ENCODE measurements around the gene INTS14. TPM values are rescaled to one million over a fixed set of nuclear protein-coding genes. Genes with fewer than 3 reads are reported as not detected.

INTS14 gene
- total RNA-seq, 1 experiment from 2014 or later = 28.3 TPM

DNA sequence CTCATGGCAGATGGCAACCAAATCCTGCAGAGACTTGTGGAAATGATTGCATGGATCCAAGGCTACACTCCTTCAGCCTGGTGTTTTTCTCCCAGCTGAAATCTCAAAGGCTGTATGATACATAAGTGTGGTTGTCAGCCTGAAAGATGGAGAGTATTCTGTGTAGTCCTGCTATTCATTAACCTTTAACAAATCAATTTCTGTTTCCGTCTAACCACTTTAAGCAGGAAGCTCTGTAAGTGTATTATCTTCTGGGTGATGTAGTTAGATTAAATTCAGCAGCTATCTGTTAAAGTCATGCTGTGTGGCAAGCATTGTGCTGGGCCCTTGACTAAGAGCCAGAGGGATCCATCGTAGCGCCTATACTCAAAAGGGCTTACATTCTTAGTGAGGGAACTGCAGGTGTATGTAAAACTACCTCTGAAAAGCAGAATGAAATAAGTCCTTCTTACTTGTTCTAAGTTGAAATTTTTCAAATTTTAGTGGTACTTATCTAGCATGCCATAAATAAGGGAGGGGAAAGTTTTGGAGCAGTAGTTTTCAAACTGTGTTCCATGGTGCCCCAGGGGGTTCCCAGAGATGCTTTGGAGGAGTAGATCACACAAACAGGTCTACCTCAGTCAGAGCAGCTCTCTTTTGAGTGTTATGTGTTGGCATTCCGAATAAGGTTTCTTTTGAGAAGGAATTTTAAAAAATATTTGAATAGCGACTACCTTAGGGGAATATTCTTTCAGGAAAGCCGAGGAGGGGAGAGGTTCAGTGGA, 51.8 kb downstream of the INTS14 start:
- TF ChIP-seq ESRRA (CRISPR knock-in tag; IDR thresholded peaks at IDR 0.05; ENCODE audit: borderline replicate concordance) = no peak
- no peak for TF ChIP-seq CREB1 (CRISPR knock-in tag; IDR thresholded peaks at IDR 0.05)
- TF ChIP-seq, protein P1, sequence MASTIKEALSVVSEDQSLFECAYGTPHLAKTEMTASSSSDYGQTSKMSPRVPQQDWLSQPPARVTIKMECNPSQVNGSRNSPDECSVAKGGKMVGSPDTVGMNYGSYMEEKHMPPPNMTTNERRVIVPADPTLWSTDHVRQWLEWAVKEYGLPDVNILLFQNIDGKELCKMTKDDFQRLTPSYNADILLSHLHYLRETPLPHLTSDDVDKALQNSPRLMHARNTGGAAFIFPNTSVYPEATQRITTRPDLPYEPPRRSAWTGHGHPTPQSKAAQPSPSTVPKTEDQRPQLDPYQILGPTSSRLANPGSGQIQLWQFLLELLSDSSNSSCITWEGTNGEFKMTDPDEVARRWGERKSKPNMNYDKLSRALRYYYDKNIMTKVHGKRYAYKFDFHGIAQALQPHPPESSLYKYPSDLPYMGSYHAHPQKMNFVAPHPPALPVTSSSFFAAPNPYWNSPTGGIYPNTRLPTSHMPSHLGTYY (CRISPR knock-in tag; IDR thresholded peaks at IDR 0.05) = no peak
- TF ChIP-seq TEAD1 (CRISPR knock-in tag; IDR thresholded peaks at IDR 0.05) = no peak
- TF ChIP-seq ZNF396 (CRISPR knock-in tag; IDR thresholded peaks at IDR 0.05; ENCODE audit: borderline replicate concordance) = no peak
- TF ChIP-seq, protein P2, sequence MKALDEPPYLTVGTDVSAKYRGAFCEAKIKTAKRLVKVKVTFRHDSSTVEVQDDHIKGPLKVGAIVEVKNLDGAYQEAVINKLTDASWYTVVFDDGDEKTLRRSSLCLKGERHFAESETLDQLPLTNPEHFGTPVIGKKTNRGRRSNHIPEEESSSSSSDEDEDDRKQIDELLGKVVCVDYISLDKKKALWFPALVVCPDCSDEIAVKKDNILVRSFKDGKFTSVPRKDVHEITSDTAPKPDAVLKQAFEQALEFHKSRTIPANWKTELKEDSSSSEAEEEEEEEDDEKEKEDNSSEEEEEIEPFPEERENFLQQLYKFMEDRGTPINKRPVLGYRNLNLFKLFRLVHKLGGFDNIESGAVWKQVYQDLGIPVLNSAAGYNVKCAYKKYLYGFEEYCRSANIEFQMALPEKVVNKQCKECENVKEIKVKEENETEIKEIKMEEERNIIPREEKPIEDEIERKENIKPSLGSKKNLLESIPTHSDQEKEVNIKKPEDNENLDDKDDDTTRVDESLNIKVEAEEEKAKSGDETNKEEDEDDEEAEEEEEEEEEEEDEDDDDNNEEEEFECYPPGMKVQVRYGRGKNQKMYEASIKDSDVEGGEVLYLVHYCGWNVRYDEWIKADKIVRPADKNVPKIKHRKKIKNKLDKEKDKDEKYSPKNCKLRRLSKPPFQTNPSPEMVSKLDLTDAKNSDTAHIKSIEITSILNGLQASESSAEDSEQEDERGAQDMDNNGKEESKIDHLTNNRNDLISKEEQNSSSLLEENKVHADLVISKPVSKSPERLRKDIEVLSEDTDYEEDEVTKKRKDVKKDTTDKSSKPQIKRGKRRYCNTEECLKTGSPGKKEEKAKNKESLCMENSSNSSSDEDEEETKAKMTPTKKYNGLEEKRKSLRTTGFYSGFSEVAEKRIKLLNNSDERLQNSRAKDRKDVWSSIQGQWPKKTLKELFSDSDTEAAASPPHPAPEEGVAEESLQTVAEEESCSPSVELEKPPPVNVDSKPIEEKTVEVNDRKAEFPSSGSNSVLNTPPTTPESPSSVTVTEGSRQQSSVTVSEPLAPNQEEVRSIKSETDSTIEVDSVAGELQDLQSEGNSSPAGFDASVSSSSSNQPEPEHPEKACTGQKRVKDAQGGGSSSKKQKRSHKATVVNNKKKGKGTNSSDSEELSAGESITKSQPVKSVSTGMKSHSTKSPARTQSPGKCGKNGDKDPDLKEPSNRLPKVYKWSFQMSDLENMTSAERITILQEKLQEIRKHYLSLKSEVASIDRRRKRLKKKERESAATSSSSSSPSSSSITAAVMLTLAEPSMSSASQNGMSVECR (CRISPR knock-in tag; IDR thresholded peaks at IDR 0.05; ENCODE audit: borderline replicate concordance) = no peak
- Mint-ChIP-seq H3K4me3 (no peak overlapping the region), H3K9me3 (peaks cover 3% of the 10 kb centered on the region), H3K36me3 (peaks cover 81% of the 10 kb centered on the region), H3K4me1 (no peaks in the 10 kb centered on the region), H3K27me3 (ENCODE audit: low read depth) (no peaks in the 10 kb centered on the region), H3K27ac (no peak overlapping the region)
- ATAC-seq (no peak), DNase-seq (ENCODE audit: low spot score) (no peak)
- ChIA-PET CTCF (interaction anchor here (1.0 kb wide), 1 partner anchor 42 kb away, joined by 3 read pairs; the partner anchor contains the start of gene DPP8), POLR2A (no interaction called here)

DNA sequence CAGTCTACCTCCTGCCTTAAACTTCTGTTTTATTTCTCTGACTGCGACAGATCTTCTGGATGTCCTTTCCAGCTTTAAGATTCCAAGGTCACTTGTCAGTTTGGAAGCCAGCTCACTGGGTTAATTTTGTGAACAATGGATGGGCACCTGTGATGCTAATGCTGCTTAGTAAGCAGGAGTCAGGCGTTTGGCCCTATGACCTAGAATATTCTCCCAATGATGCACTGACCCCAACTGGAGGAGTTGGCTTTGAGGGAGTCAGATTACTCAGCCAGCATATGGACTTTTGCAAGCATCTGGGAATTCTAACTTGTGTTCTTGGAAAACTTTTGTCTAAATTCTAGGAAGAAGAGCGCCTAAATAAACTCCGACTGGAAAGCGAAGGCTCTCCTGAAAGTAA, 52.6 kb downstream of the INTS14 start:
- Mint-ChIP-seq H3K27ac (no peak overlapping the region), H3K4me3 (no peak overlapping the region), H3K9me3 (no peaks in the 10 kb centered on the region), H3K4me1 (no peaks in the 10 kb centered on the region), H3K36me3 (peaks cover 81% of the 10 kb centered on the region), H3K27me3 (ENCODE audit: low read depth) (no peaks in the 10 kb centered on the region)
- no peak for ATAC-seq
- ChIA-PET CTCF (no interaction called here), POLR2A (no interaction called here)
- TF ChIP-seq CREB1 (CRISPR knock-in tag; IDR thresholded peaks at IDR 0.05) (no peak), NR1H2 (CRISPR knock-in tag; IDR thresholded peaks at IDR 0.05) (no peak), GTF2I (CRISPR knock-in tag; conservative IDR thresholded peaks at IDR 0.05) (no peak), SMAD4 (CRISPR knock-in tag; IDR thresholded peaks at IDR 0.05) (no peak), EMX1 (CRISPR knock-in tag; IDR thresholded peaks at IDR 0.05) (no peak), ZNF263 (CRISPR knock-in tag; IDR thresholded peaks at IDR 0.05; ENCODE audit: low read depth) (no peak), PRRX2 (CRISPR knock-in tag; IDR thresholded peaks at IDR 0.05) (no peak), FOXJ3 (CRISPR knock-in tag; IDR thresholded peaks at IDR 0.05; ENCODE audit: borderline replicate concordance) (no peak), ZNF219 (CRISPR knock-in tag; IDR thresholded peaks at IDR 0.05; ENCODE audit: borderline replicate concordance) (no peak), ZNF396 (CRISPR knock-in tag; IDR thresholded peaks at IDR 0.05; ENCODE audit: borderline replicate concordance) (no peak), ETV6 (CRISPR knock-in tag; IDR thresholded peaks at IDR 0.05) (no peak), IRF2 (CRISPR knock-in tag; IDR thresholded peaks at IDR 0.05; ENCODE audit: borderline replicate concordance, low read depth) (no peak)
- TF ChIP-seq, protein P3, sequence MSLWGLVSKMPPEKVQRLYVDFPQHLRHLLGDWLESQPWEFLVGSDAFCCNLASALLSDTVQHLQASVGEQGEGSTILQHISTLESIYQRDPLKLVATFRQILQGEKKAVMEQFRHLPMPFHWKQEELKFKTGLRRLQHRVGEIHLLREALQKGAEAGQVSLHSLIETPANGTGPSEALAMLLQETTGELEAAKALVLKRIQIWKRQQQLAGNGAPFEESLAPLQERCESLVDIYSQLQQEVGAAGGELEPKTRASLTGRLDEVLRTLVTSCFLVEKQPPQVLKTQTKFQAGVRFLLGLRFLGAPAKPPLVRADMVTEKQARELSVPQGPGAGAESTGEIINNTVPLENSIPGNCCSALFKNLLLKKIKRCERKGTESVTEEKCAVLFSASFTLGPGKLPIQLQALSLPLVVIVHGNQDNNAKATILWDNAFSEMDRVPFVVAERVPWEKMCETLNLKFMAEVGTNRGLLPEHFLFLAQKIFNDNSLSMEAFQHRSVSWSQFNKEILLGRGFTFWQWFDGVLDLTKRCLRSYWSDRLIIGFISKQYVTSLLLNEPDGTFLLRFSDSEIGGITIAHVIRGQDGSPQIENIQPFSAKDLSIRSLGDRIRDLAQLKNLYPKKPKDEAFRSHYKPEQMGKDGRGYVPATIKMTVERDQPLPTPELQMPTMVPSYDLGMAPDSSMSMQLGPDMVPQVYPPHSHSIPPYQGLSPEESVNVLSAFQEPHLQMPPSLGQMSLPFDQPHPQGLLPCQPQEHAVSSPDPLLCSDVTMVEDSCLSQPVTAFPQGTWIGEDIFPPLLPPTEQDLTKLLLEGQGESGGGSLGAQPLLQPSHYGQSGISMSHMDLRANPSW (CRISPR knock-in tag; conservative IDR thresholded peaks at IDR 0.05; ENCODE audit: low read depth) = no peak
- TF ChIP-seq, protein P4, sequence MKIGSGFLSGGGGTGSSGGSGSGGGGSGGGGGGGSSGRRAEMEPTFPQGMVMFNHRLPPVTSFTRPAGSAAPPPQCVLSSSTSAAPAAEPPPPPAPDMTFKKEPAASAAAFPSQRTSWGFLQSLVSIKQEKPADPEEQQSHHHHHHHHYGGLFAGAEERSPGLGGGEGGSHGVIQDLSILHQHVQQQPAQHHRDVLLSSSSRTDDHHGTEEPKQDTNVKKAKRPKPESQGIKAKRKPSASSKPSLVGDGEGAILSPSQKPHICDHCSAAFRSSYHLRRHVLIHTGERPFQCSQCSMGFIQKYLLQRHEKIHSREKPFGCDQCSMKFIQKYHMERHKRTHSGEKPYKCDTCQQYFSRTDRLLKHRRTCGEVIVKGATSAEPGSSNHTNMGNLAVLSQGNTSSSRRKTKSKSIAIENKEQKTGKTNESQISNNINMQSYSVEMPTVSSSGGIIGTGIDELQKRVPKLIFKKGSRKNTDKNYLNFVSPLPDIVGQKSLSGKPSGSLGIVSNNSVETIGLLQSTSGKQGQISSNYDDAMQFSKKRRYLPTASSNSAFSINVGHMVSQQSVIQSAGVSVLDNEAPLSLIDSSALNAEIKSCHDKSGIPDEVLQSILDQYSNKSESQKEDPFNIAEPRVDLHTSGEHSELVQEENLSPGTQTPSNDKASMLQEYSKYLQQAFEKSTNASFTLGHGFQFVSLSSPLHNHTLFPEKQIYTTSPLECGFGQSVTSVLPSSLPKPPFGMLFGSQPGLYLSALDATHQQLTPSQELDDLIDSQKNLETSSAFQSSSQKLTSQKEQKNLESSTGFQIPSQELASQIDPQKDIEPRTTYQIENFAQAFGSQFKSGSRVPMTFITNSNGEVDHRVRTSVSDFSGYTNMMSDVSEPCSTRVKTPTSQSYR (CRISPR knock-in tag; IDR thresholded peaks at IDR 0.05) = no peak
- TF ChIP-seq, protein P5, sequence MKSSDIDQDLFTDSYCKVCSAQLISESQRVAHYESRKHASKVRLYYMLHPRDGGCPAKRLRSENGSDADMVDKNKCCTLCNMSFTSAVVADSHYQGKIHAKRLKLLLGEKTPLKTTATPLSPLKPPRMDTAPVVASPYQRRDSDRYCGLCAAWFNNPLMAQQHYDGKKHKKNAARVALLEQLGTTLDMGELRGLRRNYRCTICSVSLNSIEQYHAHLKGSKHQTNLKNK (CRISPR knock-in tag; IDR thresholded peaks at IDR 0.05) = no peak
- TF ChIP-seq, protein P6, sequence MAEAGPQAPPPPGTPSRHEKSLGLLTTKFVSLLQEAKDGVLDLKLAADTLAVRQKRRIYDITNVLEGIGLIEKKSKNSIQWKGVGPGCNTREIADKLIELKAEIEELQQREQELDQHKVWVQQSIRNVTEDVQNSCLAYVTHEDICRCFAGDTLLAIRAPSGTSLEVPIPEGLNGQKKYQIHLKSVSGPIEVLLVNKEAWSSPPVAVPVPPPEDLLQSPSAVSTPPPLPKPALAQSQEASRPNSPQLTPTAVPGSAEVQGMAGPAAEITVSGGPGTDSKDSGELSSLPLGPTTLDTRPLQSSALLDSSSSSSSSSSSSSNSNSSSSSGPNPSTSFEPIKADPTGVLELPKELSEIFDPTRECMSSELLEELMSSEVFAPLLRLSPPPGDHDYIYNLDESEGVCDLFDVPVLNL (CRISPR knock-in tag; IDR thresholded peaks at IDR 0.05; ENCODE audit: borderline replicate concordance, low read depth) = no peak
- no peak for DNase-seq (ENCODE audit: low spot score)
